HFF-Myc (cell line): ENCODE measurements around the gene PPWD1.

ENCODE experiments used
- DNase-seq: peaks from one replicate; pipeline ENCODE4 v3.0.0-alpha.2; 2011; ENCODE audit warnings: low read depth; ENCODE audit errors: extremely low read depth
- H3K4me3 ChIP-seq: replicated peaks from 2 replicates; pipeline ENCODE4 v1.5.1; 2011; ENCODE audit warnings: low read depth, mild to moderate bottlenecking, control low read depth, low read length
- CTCF ChIP-seq: IDR thresholded peaks from 2 replicates; pipeline ENCODE4 v1.5.1; 2012; ENCODE audit warnings: mild to moderate bottlenecking, low read depth, low read length, control low read depth; ENCODE audit errors: missing control alignments

Gene PPWD1

GRCh38 chr5:65546141-65546540 lies 17.0 kb upstream of the PPWD1 start:
- no peak for DNase-seq
- no peak overlapping the region for H3K4me3 ChIP-seq
- no peak for TF ChIP-seq CTCF

DNA sequence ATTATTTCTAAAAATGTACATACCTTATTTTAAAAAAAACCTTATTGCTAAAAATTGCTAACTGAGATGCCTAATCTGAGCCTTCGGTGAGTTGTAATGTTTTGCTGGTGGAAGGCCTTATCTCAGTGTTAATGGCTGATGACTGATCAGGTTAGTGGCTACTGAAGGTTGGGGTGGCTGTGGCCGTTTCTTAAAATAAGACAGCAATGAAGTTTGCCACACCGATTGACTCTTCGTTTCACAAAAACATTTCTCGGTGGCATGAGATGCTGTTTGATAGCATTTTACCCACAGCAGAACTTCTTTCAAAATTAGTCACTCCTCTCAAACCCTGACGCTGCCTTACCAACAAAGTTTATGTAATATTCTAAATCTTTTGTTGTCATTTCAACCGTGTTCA lies 14.8 kb upstream of the PPWD1 start:
- DNase-seq: no peak
- no peak overlapping the region for H3K4me3 ChIP-seq
- TF ChIP-seq CTCF: no peak

- no peak for TF ChIP-seq CTCF
- H3K4me3 ChIP-seq: no peak overlapping the region
- DNase-seq: no peak
Observed at GRCh38 chr5:65553941-65554340, 9.2 kb upstream of the PPWD1 start.

DNA sequence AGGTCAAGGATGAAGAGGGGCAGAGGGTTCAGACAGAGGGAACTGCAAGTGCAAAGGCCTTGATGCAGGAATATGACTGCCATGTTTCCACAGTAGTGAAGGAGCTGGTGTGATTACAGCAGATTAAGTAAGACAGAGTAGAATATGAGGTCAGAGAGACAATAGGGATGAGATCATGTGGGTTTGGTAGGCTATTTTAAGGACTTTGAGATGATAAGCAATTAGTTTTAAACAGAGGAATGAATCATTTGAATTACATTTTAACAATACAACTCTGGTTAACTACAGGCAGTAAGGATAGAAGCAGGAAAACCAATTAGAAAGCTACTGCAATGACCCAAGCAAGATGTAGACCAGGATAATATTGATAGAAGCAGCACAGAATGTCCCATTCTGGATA lies 7.8 kb upstream of the PPWD1 start:
- no peak for TF ChIP-seq CTCF
- H3K4me3 ChIP-seq: no peak overlapping the region
- no peak for DNase-seq

- no peak overlapping the region for H3K4me3 ChIP-seq
- no peak for DNase-seq
- TF ChIP-seq CTCF: no peak
Observed at GRCh38 chr5:65556181-65556580, 6.9 kb upstream of the PPWD1 start.

DNA sequence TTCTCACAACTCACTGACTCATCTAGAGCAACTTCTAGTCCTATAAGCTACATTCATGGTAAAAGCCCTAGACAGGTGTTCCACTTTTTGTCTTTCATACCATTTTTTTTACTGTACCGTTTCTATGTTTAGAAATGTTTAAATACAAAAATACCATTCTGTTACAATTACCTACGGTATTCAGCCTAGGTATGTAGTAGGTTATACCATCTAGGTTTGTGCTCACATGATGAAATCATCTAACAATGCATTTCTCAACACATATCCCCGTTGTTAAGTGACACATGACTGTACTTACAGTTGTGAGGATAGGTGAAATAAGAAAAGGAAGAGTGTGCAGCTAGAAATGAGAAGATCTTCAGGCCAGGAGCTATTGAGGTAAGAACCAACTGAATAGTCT lies 6.4 kb upstream of the PPWD1 start:
- no peak overlapping the region for H3K4me3 ChIP-seq
- no peak for DNase-seq
- no peak for TF ChIP-seq CTCF

DNA sequence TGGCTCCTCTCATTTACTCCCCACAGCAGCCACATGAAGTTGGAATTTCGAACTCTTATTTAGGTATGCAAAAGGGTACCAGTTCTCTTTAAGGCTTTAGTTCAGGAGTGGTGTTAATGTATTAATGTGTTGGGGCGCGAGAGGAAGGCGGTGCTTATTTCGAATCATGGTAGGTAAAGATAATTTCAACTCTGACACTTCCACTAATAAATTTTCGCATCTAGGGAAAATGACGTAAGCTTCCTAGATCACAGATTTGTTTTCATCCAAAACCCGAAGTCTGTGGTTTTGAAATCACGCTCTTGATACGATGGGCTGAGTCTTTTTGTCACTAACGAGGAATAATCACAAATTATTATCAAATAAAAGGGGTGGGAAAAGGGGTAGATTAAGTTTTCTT lies 681 bp downstream of the PPWD1 start:
- TF ChIP-seq CTCF: no peak
- DNase-seq: no peak
- peak overlapping the region; percentile 96 for H3K4me3 ChIP-seq
